Lower lobe of right lung (tissue), 2 donors: Measurements from ENCODE around the gene GYPA. TPM values are rescaled to one million over a fixed set of nuclear protein-coding genes. Genes with fewer than 3 reads are reported as not detected.
"Not testable (repeated sequence)": the region's sequence is repeated elsewhere in the genome, so short reads cannot be mapped to it uniquely, and the experiment has no call there.

Experiments
- ATAC-seq, 2 donors: fragments of 200-7000 bp; cut with Tn5 transposase; one replicate each; pipeline ENCODE4 v1.9.1; 2020 to 2022; ENCODE audit warnings: mild to moderate bottlenecking in 2 of 2, moderate library complexity in 2 of 2
- DNase-seq: peaks from one replicate; pipeline ENCODE4 v3.0.0-alpha.2; 2020
- H3K27ac ChIP-seq: fragments of 200-600 bp; one replicate; pipeline ENCODE4 v1.8.0; 2022
- H3K27me3 ChIP-seq: fragments of 200-600 bp; one replicate; pipeline ENCODE4 v1.8.0; 2022; ENCODE audit warnings: low read depth
- H3K36me3 ChIP-seq: fragments of 200-600 bp; one replicate; pipeline ENCODE4 v1.8.0; 2022; ENCODE audit warnings: mild to moderate bottlenecking
- H3K4me1 ChIP-seq: fragments of 200-600 bp; one replicate; pipeline ENCODE4 v1.8.0; 2022
- H3K4me3 ChIP-seq: fragments of 200-600 bp; one replicate; pipeline ENCODE4 v1.8.0; 2022; ENCODE audit warnings: mild to moderate bottlenecking
- H3K9me3 ChIP-seq: fragments of 200-600 bp; one replicate; pipeline ENCODE4 v1.8.0; 2022
- CTCF ChIP-seq: fragments of 200-600 bp; IDR thresholded peaks from one replicate; pipeline ENCODE4 v1.8.0; 2022; ENCODE audit warnings: antibody characterized with exemption, mild to moderate bottlenecking
- intact Hi-C: fragments of 100-400 bp; cut with DNase I; formaldehyde crosslinking; loops from one replicate; pipeline ENCODE4 v1.11.0; 2022
- total RNA-seq: library from RNA; stranded (reverse); fragmentation: NEBNext Ultra II Directional; extraction: Animal tissue kit (Norgen Biotek cat#: 25700); gene quantifications from one replicate; pipeline ENCODE4 v1.2.1, GENCODE V29; 2021
- donor health status: DM: no; HTN: yes; CAD: no; lungs with severe emphysema.

The GYPA gene
- total RNA-seq, 1 donor from 2014 or later: not detected

GRCh38 chr4:144169211-144169610 lies 28.7 kb upstream of the GYPA start:
- no peak for TF ChIP-seq CTCF
- Histone ChIP-seq H3K4me3 (no peak overlapping the region), H3K27ac (no peak overlapping the region), H3K36me3 (no peaks in the 10 kb centered on the region), H3K9me3 (no peaks in the 10 kb centered on the region), H3K27me3 (no peaks in the 10 kb centered on the region), H3K4me1 (no peaks in the 10 kb centered on the region)
- intact Hi-C loops: no loop called here
- DNase-seq: no peak
- no peak for ATAC-seq

GRCh38 chr4:144154044-144154443 lies 13.5 kb upstream of the GYPA start:
- Histone ChIP-seq H3K9me3 (peaks cover 5% of the 10 kb centered on the region), H3K36me3 (no peaks in the 10 kb centered on the region), H3K4me3 (no peak overlapping the region), H3K27ac (no peak overlapping the region), H3K4me1 (no peaks in the 10 kb centered on the region), H3K27me3 (no peaks in the 10 kb centered on the region)
- ATAC-seq (no peak), DNase-seq (no peak)
- no peak for TF ChIP-seq CTCF
- intact Hi-C loops: no loop called here

- H3K4me1 ChIP-seq, H3K4me3 ChIP-seq, intact Hi-C loops, H3K27ac ChIP-seq, H3K27me3 ChIP-seq, H3K36me3 ChIP-seq, DNase-seq, H3K9me3 ChIP-seq: not testable (repeated sequence)
- peak; percentile 65 for TF ChIP-seq CTCF
- ATAC-seq: peak; percentile 75 to 81
Observed at GRCh38 chr4:144142690-144143326, 2.3 kb upstream of the GYPA start.

- DNase-seq (no peak), ATAC-seq (no peak)
- intact Hi-C loops: no loop called here
- Histone ChIP-seq H3K27ac (no peak overlapping the region), H3K4me1 (no peaks in the 10 kb centered on the region), H3K36me3 (no peaks in the 10 kb centered on the region), H3K9me3 (no peaks in the 10 kb centered on the region), H3K4me3 (no peak overlapping the region), H3K27me3 (no peaks in the 10 kb centered on the region)
- no peak for TF ChIP-seq CTCF
Observed at GRCh38 chr4:144141493-144141892, 975 bp upstream of the GYPA start.

- intact Hi-C loops, H3K36me3 ChIP-seq, H3K9me3 ChIP-seq, H3K27ac ChIP-seq, H3K27me3 ChIP-seq, DNase-seq, H3K4me3 ChIP-seq, H3K4me1 ChIP-seq, ATAC-seq: not testable (repeated sequence)
Observed at GRCh38 chr4:144139991-144140390, 527 bp downstream of the GYPA start.

GRCh38 chr4:144139547-144139946 lies 971 bp downstream of the GYPA start:
- H3K9me3 ChIP-seq, H3K36me3 ChIP-seq, ATAC-seq, H3K27me3 ChIP-seq, H3K27ac ChIP-seq, DNase-seq, intact Hi-C loops, H3K4me3 ChIP-seq, H3K4me1 ChIP-seq: not testable (repeated sequence)

- H3K9me3 ChIP-seq, ATAC-seq, H3K27ac ChIP-seq, DNase-seq, H3K4me3 ChIP-seq, intact Hi-C loops, H3K36me3 ChIP-seq, H3K4me1 ChIP-seq, H3K27me3 ChIP-seq: not testable (repeated sequence)
Observed at GRCh38 chr4:144138239-144138638, 2.3 kb downstream of the GYPA start.

GRCh38 chr4:144137137-144137931 lies 3.2 kb downstream of the GYPA start:
- H3K27ac ChIP-seq, H3K36me3 ChIP-seq, H3K9me3 ChIP-seq, H3K4me3 ChIP-seq, H3K27me3 ChIP-seq, ATAC-seq, H3K4me1 ChIP-seq, DNase-seq, intact Hi-C loops: not testable (repeated sequence)

GRCh38 chr4:144136189-144136588 lies 4.3 kb downstream of the GYPA start:
- DNase-seq, H3K9me3 ChIP-seq: not testable (repeated sequence)

GRCh38 chr4:144130167-144130566 lies 10.4 kb downstream of the GYPA start:
- ATAC-seq, intact Hi-C loops, H3K4me1 ChIP-seq: not testable (repeated sequence)

More at GRCh38 chr4:144136189-144136588, 4.3 kb downstream of the GYPA start:
- H3K27me3 ChIP-seq, intact Hi-C loops, H3K4me1 ChIP-seq, H3K36me3 ChIP-seq, ATAC-seq, H3K27ac ChIP-seq, H3K4me3 ChIP-seq: not testable (repeated sequence)

More at GRCh38 chr4:144130167-144130566, 10.4 kb downstream of the GYPA start:
- not testable (repeated sequence) for DNase-seq, H3K9me3 ChIP-seq, H3K27me3 ChIP-seq, H3K4me3 ChIP-seq, H3K27ac ChIP-seq, H3K36me3 ChIP-seq
